Hepatocyte (in vitro differentiated cells): ENCODE data around the gene DEXI. TPM values are rescaled to one million over a fixed set of nuclear protein-coding genes. Genes with fewer than 3 reads are reported as not detected.

Experiments used
- DNase-seq: peaks from one replicate; pipeline ENCODE4 v3.0.0-alpha.2; 2016; ENCODE audit warnings: low spot score
- H2AFZ ChIP-seq: fragments of 200-600 bp; sonication (generic); 2 replicates; pipeline ENCODE4 v1.6.0; 2016; ENCODE audit warnings: antibody characterized with exemption, mild to moderate bottlenecking
- H3K27ac ChIP-seq: fragments of 200-600 bp; sonication (generic); 2 replicates; pipeline ENCODE4 v1.5.1; 2016; ENCODE audit warnings: mild to moderate bottlenecking
- H3K27me3 ChIP-seq: fragments of 200-600 bp; sonication (generic); 2 replicates; pipeline ENCODE4 v1.6.1; 2016
- H3K36me3 ChIP-seq: fragments of 200-600 bp; sonication (generic); replicated peaks from 2 replicates; pipeline ENCODE4 v1.5.1; 2016; ENCODE audit warnings: low read depth; ENCODE audit not compliant: insufficient read depth
- H3K4me1 ChIP-seq: fragments of 200-600 bp; sonication (generic); 2 replicates; pipeline ENCODE4 v1.5.1; 2016; ENCODE audit warnings: mild to moderate bottlenecking, moderate library complexity; ENCODE audit not compliant: insufficient read depth
- H3K4me2 ChIP-seq: fragments of 200-600 bp; sonication (generic); 2 replicates; pipeline ENCODE4 v1.6.0; 2016
- H3K4me3 ChIP-seq: fragments of 200-600 bp; sonication (generic); 2 replicates; pipeline ENCODE4 v1.5.1; 2016; ENCODE audit warnings: mild to moderate bottlenecking
- H3K79me2 ChIP-seq: fragments of 200-600 bp; sonication (generic); 2 replicates; pipeline ENCODE4 v1.6.0; 2017; ENCODE audit warnings: mild to moderate bottlenecking
- H3K9me2 ChIP-seq: fragments of 200-600 bp; sonication (generic); replicated peaks from 2 replicates; pipeline ENCODE4 v1.6.0; 2017; ENCODE audit warnings: mild to moderate bottlenecking; ENCODE audit not compliant: insufficient read depth
- H3K9me3 ChIP-seq: fragments of 200-600 bp; sonication (generic); 2 replicates; pipeline ENCODE4 v1.5.1; 2016; ENCODE audit warnings: low read depth, mild to moderate bottlenecking
- H4K20me1 ChIP-seq: fragments of 200-600 bp; sonication (generic); 2 replicates; pipeline ENCODE4 v1.6.0; 2016; ENCODE audit warnings: mild to moderate bottlenecking; ENCODE audit not compliant: insufficient read depth, poor library complexity, severe bottlenecking
- EZH2 ChIP-seq: fragments of 200-600 bp; sonication (generic); IDR thresholded peaks from 2 replicates; pipeline ENCODE4 v1.6.1; 2016; ENCODE audit warnings: antibody characterized with exemption, mild to moderate bottlenecking, borderline replicate concordance
- EZH2phosphoT487 ChIP-seq: fragments of 200-600 bp; sonication (generic); IDR thresholded peaks from one replicate; pipeline ENCODE4 v1.6.1; 2018; ENCODE audit warnings: antibody characterized with exemption, mild to moderate bottlenecking, low read depth, moderate library complexity; ENCODE audit not compliant: unreplicated experiment, severe bottlenecking
- WGBS: methylation state at CpG from one replicate; pipeline ENCODE4 v1.1.6; 2016; ENCODE audit warnings: low lambda C conversion rate; ENCODE audit errors: missing lambda C conversion rate; 5-methylcytosine and 5-hydroxymethylcytosine counted together
- polyA plus RNA-seq: library from polyadenylated mRNA; unstranded; fragments of >200 nt; fragmentation: Nextera tagmentation; extraction: Ambion mirVana; gene quantifications from 2 replicates; pipeline ENCODE4 v1.2.1, GENCODE V29; 2016
- total RNA-seq: library from RNA; depleted of rRNA; stranded (reverse); fragments of >200 nt; gene quantifications from 2 replicates; pipeline ENCODE4 v1.2.3, GENCODE V29; 2014
- TF ChIP-seq, protein P1 (sequence below): fragments of 200-600 bp; sonication (generic); IDR thresholded peaks from 2 replicates; pipeline ENCODE4 v1.5.1; 2016; ENCODE audit warnings: antibody characterized with exemption, mild to moderate bottlenecking; ENCODE audit not compliant: poor library complexity

DEXI gene
- total and polyA plus RNA-seq, 2 experiments from 2014 or later: 51.6 to 82.4 TPM

GRCh38 chr16:10897134-10897533, 45.1 kb downstream of the DEXI start:
- H3K27me3 ChIP-seq: no peaks in the 10 kb centered on the region

GRCh38 chr16:10896723-10897122, 45.5 kb downstream of the DEXI start:
- Histone ChIP-seq H3K27ac (no peak overlapping the region), H3K4me1 (no peaks in the 10 kb centered on the region), H3K4me3 (no peak overlapping the region), H2AFZ (no peak overlapping the region), H3K36me3 (no peaks in the 10 kb centered on the region), H3K4me2 (no peak overlapping the region), H3K9me3 (no peaks in the 10 kb centered on the region), H4K20me1 (no peaks in the 10 kb centered on the region), H3K27me3 (no peaks in the 10 kb centered on the region), H3K79me2 (no peaks in the 10 kb centered on the region), H3K9me2 (no peaks in the 10 kb centered on the region)
- DNase-seq: no peak
- 91% methylated on average over 2 of the region's 2 CpGs for WGBS
- TF ChIP-seq, protein P1, sequence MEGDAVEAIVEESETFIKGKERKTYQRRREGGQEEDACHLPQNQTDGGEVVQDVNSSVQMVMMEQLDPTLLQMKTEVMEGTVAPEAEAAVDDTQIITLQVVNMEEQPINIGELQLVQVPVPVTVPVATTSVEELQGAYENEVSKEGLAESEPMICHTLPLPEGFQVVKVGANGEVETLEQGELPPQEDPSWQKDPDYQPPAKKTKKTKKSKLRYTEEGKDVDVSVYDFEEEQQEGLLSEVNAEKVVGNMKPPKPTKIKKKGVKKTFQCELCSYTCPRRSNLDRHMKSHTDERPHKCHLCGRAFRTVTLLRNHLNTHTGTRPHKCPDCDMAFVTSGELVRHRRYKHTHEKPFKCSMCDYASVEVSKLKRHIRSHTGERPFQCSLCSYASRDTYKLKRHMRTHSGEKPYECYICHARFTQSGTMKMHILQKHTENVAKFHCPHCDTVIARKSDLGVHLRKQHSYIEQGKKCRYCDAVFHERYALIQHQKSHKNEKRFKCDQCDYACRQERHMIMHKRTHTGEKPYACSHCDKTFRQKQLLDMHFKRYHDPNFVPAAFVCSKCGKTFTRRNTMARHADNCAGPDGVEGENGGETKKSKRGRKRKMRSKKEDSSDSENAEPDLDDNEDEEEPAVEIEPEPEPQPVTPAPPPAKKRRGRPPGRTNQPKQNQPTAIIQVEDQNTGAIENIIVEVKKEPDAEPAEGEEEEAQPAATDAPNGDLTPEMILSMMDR: no peak
- no peak for TF ChIP-seq EZH2
- no peak for TF ChIP-seq EZH2phosphoT487

More at GRCh38 chr16:10897134-10897533, 45.1 kb downstream of the DEXI start:
- no peaks in the 10 kb centered on the region for H3K4me1 ChIP-seq
- WGBS: 65% methylated on average over 5 of the region's 5 CpGs
- H3K36me3 ChIP-seq: no peaks in the 10 kb centered on the region
- H2AFZ ChIP-seq: no peak overlapping the region
- H4K20me1 ChIP-seq: no peaks in the 10 kb centered on the region
- H3K4me2 ChIP-seq: no peak overlapping the region
- no peak overlapping the region for H3K4me3 ChIP-seq
- no peak overlapping the region for H3K27ac ChIP-seq
- TF ChIP-seq EZH2 (no peak), EZH2phosphoT487 (no peak)
- TF ChIP-seq, protein P1: no peak
- no peak for DNase-seq
- H3K79me2 ChIP-seq: no peaks in the 10 kb centered on the region
- no peaks in the 10 kb centered on the region for H3K9me2 ChIP-seq
- no peaks in the 10 kb centered on the region for H3K9me3 ChIP-seq

GRCh38 chr16:10896165-10896564, 46.1 kb downstream of the DEXI start:
- TF ChIP-seq EZH2phosphoT487 (no peak), EZH2 (no peak)
- TF ChIP-seq, protein P1: no peak
- Histone ChIP-seq H3K4me1 (no peaks in the 10 kb centered on the region), H3K9me3 (no peaks in the 10 kb centered on the region), H3K79me2 (no peaks in the 10 kb centered on the region), H3K9me2 (no peaks in the 10 kb centered on the region), H3K27me3 (no peaks in the 10 kb centered on the region), H4K20me1 (no peaks in the 10 kb centered on the region), H2AFZ (no peak overlapping the region), H3K36me3 (no peaks in the 10 kb centered on the region), H3K4me2 (no peak overlapping the region), H3K4me3 (no peak overlapping the region), H3K27ac (no peak overlapping the region)
- 60% methylated on average over 3 of the region's 3 CpGs for WGBS
- no peak for DNase-seq
